Astrocyte (in vitro differentiated cells and primary cell): Measurements from ENCODE around the gene RNF39.

Experiments
- CTCF ChIP-seq: IDR thresholded peaks from 2 replicates; pipeline ENCODE4 v1.5.1; 2011; ENCODE audit warnings: low read depth, mild to moderate bottlenecking, inconsistent platforms, low read length, moderate library complexity; ENCODE audit not compliant: insufficient read depth
- EZH2 ChIP-seq: IDR thresholded peaks from 2 replicates; pipeline ENCODE4 v1.6.1; 2012; ENCODE audit warnings: mild to moderate bottlenecking, low read length, inconsistent platforms; ENCODE audit not compliant: insufficient read depth

GRCh38 chr6:30041821-30042220 lies 33.7 kb downstream of the RNF39 start:
- TF ChIP-seq CTCF (no peak), EZH2 (no peak)
